ENCODE measurements around the gene ESR2.
"Not testable (repeated sequence)": the region's sequence is repeated elsewhere in the genome, so short reads cannot be mapped to it uniquely, and the experiment has no call there.

The ESR2 gene

DNA sequence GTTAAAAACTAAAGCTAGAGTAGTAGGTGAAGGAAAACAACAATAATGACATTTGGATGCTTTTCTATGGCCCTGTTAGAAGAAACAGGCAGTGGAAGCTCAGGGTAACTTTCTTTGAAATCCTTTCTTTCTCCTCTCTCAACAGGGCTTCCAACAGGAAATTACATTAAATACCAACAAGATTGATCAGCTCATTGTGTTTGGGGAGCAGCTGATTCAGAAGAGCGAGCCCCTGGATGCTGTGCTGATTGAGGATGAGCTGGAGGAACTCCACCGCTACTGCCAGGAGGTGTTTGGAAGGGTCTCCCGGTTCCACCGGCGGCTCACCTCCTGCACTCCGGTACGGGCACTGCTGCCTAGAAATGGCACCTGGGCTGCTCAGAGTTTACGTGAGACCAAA lies 81.5 kb downstream of the ESR2 start:
- Histone ChIP-seq H3K4me3 (ENCODE audit: low read length) (no peak overlapping the region), H3K9me3 (ENCODE audit: low read length) (no peaks in the 10 kb centered on the region), H3K4me1 (ENCODE audit: insufficient read depth, low read length) (no peaks in the 10 kb centered on the region), H3K27me3 (ENCODE audit: insufficient read depth, low read length) (no peaks in the 10 kb centered on the region), H3K36me3 (ENCODE audit: insufficient read depth, low read length) (peaks cover 86% of the 10 kb centered on the region), H2AFZ (ENCODE audit: low read depth, low read length) (no peak overlapping the region)

DNA sequence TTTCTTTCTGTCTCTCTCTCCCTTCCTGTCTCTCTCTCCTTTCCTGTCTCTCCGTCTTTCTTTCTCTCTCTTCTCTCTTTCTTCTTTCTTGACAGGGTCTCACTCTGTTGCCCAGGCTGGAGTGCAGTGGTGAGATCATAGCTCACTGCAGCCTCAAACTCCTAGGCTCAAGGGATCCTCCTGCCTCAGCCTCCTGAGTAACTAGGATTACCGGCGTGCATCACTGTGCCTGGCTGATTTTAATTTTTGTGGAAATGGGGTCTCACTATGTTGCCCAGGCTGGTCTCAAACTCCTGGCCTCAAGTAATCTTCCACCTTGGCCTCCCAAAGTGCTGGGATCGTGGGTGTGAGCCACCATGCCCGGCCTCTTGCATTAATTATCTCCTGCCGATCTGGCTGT lies 83.3 kb downstream of the ESR2 start:
- H3K4me3 ChIP-seq (ENCODE audit: low read length); H3K4me1 ChIP-seq (ENCODE audit: insufficient read depth, low read length); H3K27me3 ChIP-seq (ENCODE audit: insufficient read depth, low read length); H2AFZ ChIP-seq (ENCODE audit: low read depth, low read length); H3K9me3 ChIP-seq (ENCODE audit: low read length): not testable (repeated sequence)
- peaks cover 69% of the 10 kb centered on the region for H3K36me3 ChIP-seq (ENCODE audit: insufficient read depth, low read length)

DNA sequence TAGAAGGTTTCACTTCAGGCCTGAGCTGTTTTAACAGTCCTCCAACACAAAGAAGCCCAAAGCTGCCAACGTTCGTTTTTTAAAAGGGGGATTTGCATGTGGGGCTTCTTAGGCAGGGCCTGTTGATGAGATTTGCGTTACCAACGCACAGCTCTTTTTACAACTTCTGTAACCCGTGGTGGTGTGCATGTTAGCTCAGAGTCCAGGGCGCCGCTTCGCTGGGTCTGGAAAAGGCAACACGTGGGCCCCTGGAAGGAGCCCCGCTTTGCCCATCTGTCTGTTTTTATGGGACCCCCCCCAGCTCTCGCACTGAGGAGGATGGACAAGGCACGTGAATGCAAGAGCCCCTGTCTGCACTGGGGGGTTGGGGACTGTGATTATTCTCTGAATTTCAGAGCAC lies 84.0 kb downstream of the ESR2 start:
- Histone ChIP-seq H3K36me3 (ENCODE audit: insufficient read depth, low read length) (peaks cover 62% of the 10 kb centered on the region), H3K9me3 (ENCODE audit: low read length) (no peaks in the 10 kb centered on the region), H3K27me3 (ENCODE audit: insufficient read depth, low read length) (no peaks in the 10 kb centered on the region), H3K4me3 (ENCODE audit: low read length) (no peak overlapping the region), H3K4me1 (ENCODE audit: insufficient read depth, low read length) (peaks cover 9% of the 10 kb centered on the region), H2AFZ (ENCODE audit: low read depth, low read length) (no peak overlapping the region)

DNA sequence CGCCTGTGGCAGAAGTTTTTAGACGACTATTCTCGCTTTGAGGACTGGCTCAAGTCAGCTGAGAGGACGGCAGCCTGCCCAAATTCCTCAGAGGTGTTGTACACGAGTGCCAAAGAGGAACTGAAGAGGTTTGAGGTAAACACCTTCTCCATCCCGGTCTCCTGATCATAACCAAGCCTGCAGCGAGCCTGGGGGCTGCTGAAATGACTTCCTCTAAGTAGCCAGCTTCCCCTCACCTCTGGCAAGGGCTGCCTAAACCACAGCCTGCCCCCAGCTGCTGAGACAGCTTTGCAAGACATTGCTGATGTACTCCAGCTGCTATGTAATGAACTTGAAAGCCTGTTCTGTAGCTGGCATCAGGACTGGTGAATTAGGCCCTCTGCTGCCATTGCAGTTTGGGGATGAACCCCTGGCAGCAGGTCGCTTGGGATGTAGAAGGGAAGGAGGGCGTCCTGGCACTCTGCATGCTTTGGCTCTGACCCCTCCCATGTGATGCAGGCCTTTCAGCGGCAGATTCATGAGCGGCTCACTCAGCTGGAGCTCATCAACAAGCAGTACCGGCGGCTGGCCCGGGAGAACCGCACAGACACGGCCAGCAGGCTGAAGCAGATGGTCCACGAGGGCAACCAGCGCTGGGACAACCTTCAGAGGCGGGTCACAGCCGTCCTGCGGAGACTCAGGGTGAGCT lies 84.6 kb downstream of the ESR2 start:
- no peak overlapping the region for H3K4me3 ChIP-seq (ENCODE audit: low read length)
- peaks cover 9% of the 10 kb centered on the region for H3K4me1 ChIP-seq (ENCODE audit: insufficient read depth, low read length)
- H3K27me3 ChIP-seq (ENCODE audit: insufficient read depth, low read length) = no peaks in the 10 kb centered on the region
- no peaks in the 10 kb centered on the region for H3K9me3 ChIP-seq (ENCODE audit: low read length)
- no peak overlapping the region for H2AFZ ChIP-seq (ENCODE audit: low read depth, low read length)
- peaks cover 56% of the 10 kb centered on the region for H3K36me3 ChIP-seq (ENCODE audit: insufficient read depth, low read length)

DNA sequence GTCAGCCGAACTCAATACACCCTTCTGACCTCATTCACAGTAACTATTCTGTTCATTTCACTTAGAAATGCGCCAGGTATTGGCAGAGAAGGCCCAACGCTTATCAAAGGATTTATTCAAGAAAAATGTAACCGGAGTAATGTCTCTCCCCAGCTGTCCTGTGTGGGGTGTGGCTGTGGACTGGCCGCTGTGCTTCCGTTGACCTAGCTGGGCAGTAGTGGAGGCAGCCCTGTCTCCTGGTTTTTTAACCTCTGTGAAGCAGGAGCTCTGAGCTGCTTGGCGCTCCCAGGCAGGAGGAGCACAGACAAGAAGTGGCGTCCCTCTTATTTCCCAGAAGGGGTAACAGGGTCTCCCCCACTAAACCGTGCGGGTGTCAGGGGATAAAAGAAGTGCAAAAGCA lies 85.2 kb downstream of the ESR2 start:
- Histone ChIP-seq H3K36me3 (ENCODE audit: insufficient read depth, low read length) (peaks cover 50% of the 10 kb centered on the region), H3K4me1 (ENCODE audit: insufficient read depth, low read length) (peaks cover 9% of the 10 kb centered on the region)

DNA sequence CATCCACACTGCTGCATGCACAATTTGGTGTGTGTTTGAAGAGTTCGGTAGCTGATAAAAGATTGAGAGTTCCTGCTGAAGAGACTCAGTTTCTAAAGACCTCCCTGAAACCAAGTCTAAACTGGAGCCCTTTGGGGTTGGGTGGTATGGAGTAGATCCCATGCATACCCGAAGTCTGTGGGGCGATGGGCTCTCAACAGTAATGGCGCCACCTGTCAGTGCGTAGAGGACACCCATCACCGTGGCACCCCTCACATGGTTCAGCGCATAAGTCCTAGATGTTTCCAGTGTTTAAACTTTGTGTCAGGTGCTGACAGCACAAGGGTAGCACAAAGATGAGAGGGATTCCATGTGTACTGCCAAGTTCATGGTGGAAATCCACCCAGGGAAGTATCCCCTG lies 85.9 kb downstream of the ESR2 start:
- Histone ChIP-seq H3K9me3 (ENCODE audit: low read length) (no peaks in the 10 kb centered on the region), H3K36me3 (ENCODE audit: insufficient read depth, low read length) (peaks cover 48% of the 10 kb centered on the region), H3K4me1 (ENCODE audit: insufficient read depth, low read length) (peaks cover 9% of the 10 kb centered on the region), H3K4me3 (ENCODE audit: low read length) (no peak overlapping the region), H3K27me3 (ENCODE audit: insufficient read depth, low read length) (no peaks in the 10 kb centered on the region), H2AFZ (ENCODE audit: low read depth, low read length) (no peak overlapping the region)

More for the DNA sequence above, 85.2 kb downstream of the ESR2 start:
- no peak overlapping the region for H2AFZ ChIP-seq (ENCODE audit: low read depth, low read length)
- no peak overlapping the region for H3K4me3 ChIP-seq (ENCODE audit: low read length)
- H3K9me3 ChIP-seq (ENCODE audit: low read length) = no peaks in the 10 kb centered on the region
- H3K27me3 ChIP-seq (ENCODE audit: insufficient read depth, low read length) = no peaks in the 10 kb centered on the region

DNA sequence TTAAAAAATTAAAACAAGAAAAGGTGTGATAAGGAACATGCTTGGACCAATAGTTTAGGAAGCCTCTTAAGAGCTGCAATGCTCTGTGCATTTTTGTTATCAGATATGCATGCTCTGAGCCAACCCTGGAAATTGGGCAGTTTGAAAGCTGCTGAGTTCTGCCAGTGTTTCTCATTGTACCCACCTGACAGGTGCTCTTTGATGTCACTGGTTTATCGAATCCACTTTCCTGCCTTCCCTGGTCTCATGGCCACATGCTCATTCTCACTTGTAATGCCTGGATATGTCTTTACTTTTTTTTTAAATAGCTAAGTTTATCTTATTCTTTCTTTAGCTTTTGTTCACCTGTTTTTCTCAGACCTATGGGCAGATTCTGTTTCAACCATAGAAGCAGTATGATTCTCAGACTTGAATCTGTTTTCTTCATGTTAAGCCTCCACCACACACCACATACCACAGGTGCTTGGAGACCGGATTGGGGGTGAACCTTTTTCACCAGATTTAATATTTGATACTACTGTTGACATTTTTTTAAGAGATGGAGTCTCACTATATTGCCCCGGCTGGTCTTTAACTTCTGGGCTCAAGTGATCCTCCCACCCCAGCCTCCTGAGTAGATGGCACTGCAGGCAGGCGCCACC lies 90.7 kb downstream of the ESR2 start:
- Histone ChIP-seq H3K36me3 (ENCODE audit: insufficient read depth, low read length) (peaks cover 13% of the 10 kb centered on the region), H3K4me1 (ENCODE audit: insufficient read depth, low read length) (peaks cover 18% of the 10 kb centered on the region), H3K27me3 (ENCODE audit: insufficient read depth, low read length) (no peaks in the 10 kb centered on the region), H3K9me3 (ENCODE audit: low read length) (no peaks in the 10 kb centered on the region), H3K4me3 (ENCODE audit: low read length) (no peak overlapping the region), H2AFZ (ENCODE audit: low read depth, low read length) (no peak overlapping the region)

DNA sequence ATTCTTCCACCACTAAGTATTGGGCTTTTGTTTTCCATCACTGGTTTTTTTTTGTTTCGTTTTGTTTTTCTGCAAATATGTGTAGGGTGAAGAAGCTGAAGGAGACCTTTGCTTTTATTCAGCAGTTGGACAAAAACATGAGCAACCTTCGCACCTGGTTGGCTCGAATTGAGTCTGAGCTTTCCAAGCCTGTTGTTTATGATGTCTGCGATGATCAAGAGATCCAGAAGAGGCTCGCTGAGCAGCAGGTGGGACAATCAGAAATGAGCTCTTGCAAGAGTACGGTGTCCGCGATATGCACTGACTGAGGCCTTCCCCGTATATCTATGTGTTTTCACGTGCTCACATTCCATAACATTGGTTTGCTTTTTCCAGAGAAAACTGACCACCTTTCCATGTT lies 91.5 kb downstream of the ESR2 start:
- Histone ChIP-seq H3K4me1 (ENCODE audit: insufficient read depth, low read length) (peaks cover 25% of the 10 kb centered on the region), H3K9me3 (ENCODE audit: low read length) (no peaks in the 10 kb centered on the region), H3K36me3 (ENCODE audit: insufficient read depth, low read length) (peaks cover 7% of the 10 kb centered on the region), H2AFZ (ENCODE audit: low read depth, low read length) (no peak overlapping the region), H3K4me3 (ENCODE audit: low read length) (no peak overlapping the region), H3K27me3 (ENCODE audit: insufficient read depth, low read length) (no peaks in the 10 kb centered on the region)

DNA sequence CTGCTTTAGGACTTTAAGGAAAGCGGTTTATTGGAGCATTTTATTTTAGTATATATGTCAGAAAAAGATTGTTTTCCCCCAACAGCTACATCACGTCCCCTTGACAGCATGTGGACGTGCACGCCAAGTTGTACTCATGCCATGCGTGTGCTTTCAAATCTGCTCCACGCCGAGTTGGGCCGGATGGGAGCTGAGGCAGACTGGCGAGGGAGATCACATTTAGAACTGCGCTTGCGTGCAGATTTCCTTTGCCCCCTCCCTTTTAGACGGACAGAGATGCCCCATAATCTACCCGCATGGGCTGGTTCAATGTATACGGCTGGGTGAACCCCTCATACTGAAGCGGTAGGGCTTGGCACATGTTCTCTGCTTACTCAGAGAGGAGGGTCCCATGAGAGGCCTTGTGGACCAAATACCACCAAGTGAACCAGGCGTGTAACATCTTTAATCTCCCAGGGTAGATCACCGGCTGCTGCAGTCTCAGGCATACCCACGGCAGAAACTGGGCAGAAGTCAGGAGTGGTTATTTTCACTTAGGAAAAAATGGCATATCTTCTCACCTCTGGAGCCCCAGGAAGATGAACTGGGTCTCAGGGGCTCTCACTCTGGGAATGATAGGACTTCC lies 92.1 kb downstream of the ESR2 start:
- Histone ChIP-seq H3K27me3 (ENCODE audit: insufficient read depth, low read length) (no peaks in the 10 kb centered on the region), H3K9me3 (ENCODE audit: low read length) (no peaks in the 10 kb centered on the region), H3K36me3 (ENCODE audit: insufficient read depth, low read length) (peaks cover 7% of the 10 kb centered on the region), H3K4me3 (ENCODE audit: low read length) (no peak overlapping the region), H2AFZ (ENCODE audit: low read depth, low read length) (no peak overlapping the region), H3K4me1 (ENCODE audit: insufficient read depth, low read length) (peaks cover 30% of the 10 kb centered on the region)

DNA sequence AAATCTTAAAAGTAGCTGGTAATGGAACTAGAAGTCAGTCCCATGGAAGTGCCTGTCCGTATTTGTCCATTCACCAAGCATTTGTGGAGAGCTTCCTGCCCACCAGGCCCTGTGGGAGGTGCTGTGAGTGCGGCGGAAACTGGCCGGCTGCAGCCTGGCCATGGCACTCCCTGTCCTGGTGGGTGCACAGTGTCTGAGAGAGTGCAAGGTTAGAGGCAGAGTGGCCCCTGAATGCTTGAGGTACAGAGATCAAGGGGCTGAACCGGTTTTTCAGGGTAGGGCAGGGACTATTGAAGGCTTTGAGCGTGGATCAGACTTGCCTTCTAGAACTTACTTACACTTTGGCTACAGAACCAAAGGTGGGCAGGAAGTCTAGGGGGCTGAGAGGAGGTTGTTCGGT lies 92.9 kb downstream of the ESR2 start:
- Histone ChIP-seq H2AFZ (ENCODE audit: low read depth, low read length) (no peak overlapping the region), H3K4me1 (ENCODE audit: insufficient read depth, low read length) (peaks cover 35% of the 10 kb centered on the region), H3K36me3 (ENCODE audit: insufficient read depth, low read length) (peaks cover 7% of the 10 kb centered on the region), H3K27me3 (ENCODE audit: insufficient read depth, low read length) (no peaks in the 10 kb centered on the region), H3K4me3 (ENCODE audit: low read length) (no peak overlapping the region), H3K9me3 (ENCODE audit: low read length) (no peaks in the 10 kb centered on the region)

DNA sequence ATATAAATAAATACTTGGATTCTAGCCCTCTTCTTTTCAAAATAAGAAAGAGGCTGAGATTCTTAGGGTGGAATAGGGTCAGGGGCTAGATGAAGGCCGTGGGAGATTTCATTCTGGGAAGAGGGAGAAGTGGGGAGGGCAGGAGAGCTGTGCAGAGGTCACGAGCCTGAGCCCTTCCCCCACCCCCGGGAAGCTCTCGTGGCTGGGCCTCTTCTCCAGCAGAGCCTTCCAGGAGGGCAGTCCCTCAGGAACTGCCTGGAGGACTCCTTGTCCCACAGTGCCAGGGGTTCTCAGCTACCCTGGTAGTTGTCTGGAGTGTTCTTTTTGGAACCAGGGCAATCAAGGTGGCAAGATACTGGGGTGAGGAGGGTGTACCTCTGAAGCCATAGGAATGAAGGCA lies 94.0 kb downstream of the ESR2 start:
- Histone ChIP-seq H3K27me3 (ENCODE audit: insufficient read depth, low read length) (no peaks in the 10 kb centered on the region), H3K4me1 (ENCODE audit: insufficient read depth, low read length) (peaks cover 29% of the 10 kb centered on the region), H3K36me3 (ENCODE audit: insufficient read depth, low read length) (peaks cover 7% of the 10 kb centered on the region), H2AFZ (ENCODE audit: low read depth, low read length) (no peak overlapping the region), H3K4me3 (ENCODE audit: low read length) (no peak overlapping the region), H3K9me3 (ENCODE audit: low read length) (no peaks in the 10 kb centered on the region)

DNA sequence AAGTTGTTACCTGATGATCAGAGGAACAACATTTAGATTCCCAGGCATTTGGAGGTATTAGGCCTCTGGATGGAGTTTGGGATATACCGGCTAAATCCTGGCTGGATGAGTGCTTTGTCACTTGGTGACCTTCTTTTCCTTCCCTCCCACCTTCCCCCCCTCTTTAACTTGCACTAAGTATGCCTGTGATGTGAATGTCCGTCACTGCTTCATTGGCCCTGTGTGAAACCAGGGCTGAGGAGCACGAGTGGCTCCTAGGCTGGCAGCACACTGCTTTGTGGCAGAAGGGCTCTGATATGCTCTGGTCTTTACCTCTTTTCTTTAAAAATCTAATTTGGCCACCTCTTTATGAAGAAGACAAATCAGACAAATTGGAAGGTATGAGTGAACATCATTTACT lies 95.7 kb downstream of the ESR2 start:
- peaks cover 29% of the 10 kb centered on the region for H3K4me1 ChIP-seq (ENCODE audit: insufficient read depth, low read length)
- no peaks in the 10 kb centered on the region for H3K9me3 ChIP-seq (ENCODE audit: low read length)
- no peak overlapping the region for H2AFZ ChIP-seq (ENCODE audit: low read depth, low read length)
- no peaks in the 10 kb centered on the region for H3K27me3 ChIP-seq (ENCODE audit: insufficient read depth, low read length)
- no peak overlapping the region for H3K4me3 ChIP-seq (ENCODE audit: low read length)
- H3K36me3 ChIP-seq (ENCODE audit: insufficient read depth, low read length) = peaks cover 6% of the 10 kb centered on the region

DNA sequence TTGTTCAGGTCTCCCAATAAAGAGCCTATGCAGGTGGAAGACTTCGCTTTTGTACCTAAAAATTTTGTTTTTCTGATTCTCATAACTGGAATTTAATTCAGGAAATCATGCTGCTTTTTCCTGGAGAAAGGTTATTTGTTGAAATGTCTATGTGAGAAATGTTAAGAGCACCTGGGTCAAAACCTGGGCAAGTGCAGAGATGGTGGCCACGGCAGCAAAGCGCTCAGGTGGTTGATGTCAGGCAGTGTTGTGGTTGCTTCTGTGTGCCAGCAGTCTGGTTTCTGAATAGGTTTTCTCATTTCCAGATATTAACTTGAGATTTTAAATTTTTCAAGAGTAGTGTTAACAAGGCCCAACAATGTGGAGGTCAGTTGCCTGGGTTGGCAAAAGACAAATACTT lies 96.2 kb downstream of the ESR2 start:
- Histone ChIP-seq H3K4me1 (ENCODE audit: insufficient read depth, low read length) (peaks cover 29% of the 10 kb centered on the region), H3K4me3 (ENCODE audit: low read length) (no peak overlapping the region), H3K27me3 (ENCODE audit: insufficient read depth, low read length) (no peaks in the 10 kb centered on the region), H3K36me3 (ENCODE audit: insufficient read depth, low read length) (peaks cover 3% of the 10 kb centered on the region), H3K9me3 (ENCODE audit: low read length) (no peaks in the 10 kb centered on the region), H2AFZ (ENCODE audit: low read depth, low read length) (no peak overlapping the region)

Data from neuron (in vitro differentiated cells).